Uterus (tissue), 2 donors: Measurements from ENCODE around the gene PLCL2.

Source experiments
- CTCF ChIP-seq, 4 experiments: fragments of 200-600 bp in 2 of 4; fragments of 450-650 bp in 2 of 4; sonication (generic) in 2 of 4; IDR thresholded peaks; one replicate each; pipeline ENCODE4 v1.5.1; 2016 to 2019; ENCODE audit warnings: antibody characterized with exemption in 4 of 4, mild to moderate bottlenecking in 2 of 4, moderate library complexity in 1 of 4
- POLR2A ChIP-seq, 2 donors: fragments of 450-650 bp; IDR thresholded peaks; one replicate each; pipeline ENCODE4 v1.6.1; 2016; ENCODE audit warnings: antibody characterized with exemption in 2 of 2, mild to moderate bottlenecking in 1 of 2, moderate library complexity in 1 of 2

GRCh38 chr3:17039594-17039993 is 154.8 kb downstream of the PLCL2 start:
- TF ChIP-seq CTCF (IDR thresholded peaks at IDR 0.05), result no peak
- TF ChIP-seq POLR2A (IDR thresholded peaks at IDR 0.05), result no peak
